Endometrial microvascular endothelial cells (primary cell): Measurements from ENCODE around the gene ACBD7. TPM values are rescaled to one million over a fixed set of nuclear protein-coding genes. Genes with fewer than 3 reads are reported as not detected.

ENCODE experiments used
- in situ Hi-C: cut with HindIII; loops from 2 replicates; pipeline ENCODE4 v1.10.0; 2017; ENCODE audit warnings: low sequenced_read_pairs, low pct_unique_long_range_greater_than_20kb; ENCODE audit errors: inconsistent ontology term
- total RNA-seq: library from RNA; depleted of rRNA; stranded (reverse); fragments of >200 nt; gene quantifications from one replicate; pipeline ENCODE4 v1.2.3, GENCODE V29; 2015; ENCODE audit errors: inconsistent ontology term

The ACBD7 gene
- total RNA-seq, 1 donor from 2014 or later, result 6.5 TPM

DNA sequence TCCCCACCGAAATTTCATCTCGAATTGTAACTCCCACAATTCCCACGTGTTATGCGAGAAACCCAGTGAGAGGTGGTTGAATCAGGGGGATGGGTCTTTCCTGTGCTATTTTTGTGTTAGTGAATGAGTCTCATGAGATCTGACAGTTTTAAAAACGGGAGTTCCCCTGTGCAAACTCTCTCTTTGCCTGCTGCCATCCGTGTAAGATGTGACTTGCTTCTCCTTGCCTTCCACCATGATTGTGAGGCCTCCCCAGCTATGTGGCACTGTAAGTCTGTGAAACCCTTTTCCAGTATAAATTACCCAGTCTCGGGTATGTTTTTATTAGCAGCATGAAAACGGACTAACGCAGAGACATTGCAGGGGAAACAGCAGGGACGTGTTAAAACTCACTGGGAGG lies 50.2 kb downstream of the ACBD7 start:
- in situ Hi-C loops, result no loop called here

DNA sequence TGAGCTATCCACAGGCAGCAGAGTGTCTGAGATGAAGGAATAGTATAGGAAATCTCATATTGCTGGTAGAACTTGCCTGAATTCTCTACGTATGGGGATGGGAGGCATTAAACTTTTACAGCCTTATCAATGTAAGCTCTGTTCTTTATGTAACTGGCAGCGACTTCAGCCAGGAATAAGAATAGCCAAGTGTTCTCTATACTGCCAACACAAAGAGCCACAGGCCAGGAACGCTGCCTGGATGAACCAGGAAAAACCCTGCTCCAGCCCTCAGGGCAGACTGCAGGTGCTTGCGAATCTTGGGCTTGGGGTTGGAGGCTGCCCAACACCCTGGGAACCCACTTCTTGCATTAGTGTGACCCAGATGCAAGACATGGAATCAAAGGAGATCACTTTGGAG lies 50.9 kb downstream of the ACBD7 start:
- in situ Hi-C loops, result no loop called here

DNA sequence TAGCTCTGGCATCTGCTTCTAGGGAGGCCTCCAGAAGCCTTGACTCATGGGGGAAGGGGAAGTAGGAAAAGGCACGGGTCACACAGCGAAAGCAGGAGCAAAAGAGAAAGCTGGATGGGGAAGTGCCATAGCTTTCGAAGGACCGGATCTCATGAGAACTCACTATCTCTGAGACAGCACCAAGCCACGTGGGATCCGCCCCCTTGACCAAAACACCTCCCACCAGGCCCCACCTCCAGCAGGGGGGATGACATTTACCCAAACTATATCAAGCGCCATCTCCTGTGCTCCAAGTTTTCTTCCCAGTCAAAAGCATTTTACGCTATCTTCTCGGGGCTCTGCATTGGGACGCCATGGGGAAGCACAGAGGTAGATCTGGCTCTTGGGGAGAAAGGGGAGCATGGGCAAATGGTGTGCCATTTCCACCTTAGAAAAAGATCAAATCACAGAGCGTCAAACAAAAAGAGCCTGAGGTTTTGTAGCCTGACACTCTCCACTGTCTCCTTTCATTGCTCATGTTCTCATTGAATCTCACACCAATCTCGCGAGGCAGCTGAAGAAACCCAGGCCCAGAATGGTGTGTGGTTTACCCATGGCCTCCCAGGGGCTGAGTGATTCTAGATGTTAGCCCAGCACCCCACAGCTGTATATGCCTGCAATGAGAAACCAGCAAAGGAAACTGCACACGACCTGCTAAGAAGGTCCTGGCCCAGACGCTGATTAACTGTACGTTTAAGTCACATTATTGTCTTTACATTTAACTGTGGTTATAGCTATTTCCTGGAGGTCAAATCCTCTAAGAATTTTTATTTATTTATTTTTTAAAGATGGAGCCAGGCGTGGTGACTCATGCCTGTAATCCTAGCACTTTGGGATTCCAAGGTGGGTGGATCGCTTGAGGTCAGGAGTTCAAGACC lies 52.9 kb downstream of the ACBD7 start:
- in situ Hi-C loops, result no loop called here

DNA sequence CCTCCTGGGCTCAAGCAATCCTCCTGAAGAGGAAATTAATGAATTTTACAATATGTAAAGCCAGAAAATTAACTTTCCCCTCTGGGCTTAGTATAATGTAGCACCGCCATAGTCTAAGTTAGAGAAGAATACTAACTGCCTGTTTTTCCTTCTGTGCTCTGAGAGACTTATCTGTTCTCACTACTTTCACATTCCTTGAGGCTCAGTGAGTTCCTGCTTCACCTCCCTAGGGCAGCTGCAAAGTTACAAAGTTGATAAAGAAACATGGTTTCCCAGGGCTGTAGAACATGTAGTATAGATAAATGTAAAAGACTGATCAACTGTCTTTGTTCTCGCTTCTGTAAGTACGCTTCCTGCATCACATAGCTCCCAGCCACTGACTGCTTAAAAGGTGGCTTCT lies 60.8 kb downstream of the ACBD7 start:
- in situ Hi-C loops, result no loop called here

Other genes with a start within 250 kb of the ACBD7 start
- 29.3 TPM for gene SUV39H2, start 209.9 kb downstream of the ACBD7 start, total RNA-seq
- 5.7 TPM for gene DCLRE1C, start 134.7 kb downstream of the ACBD7 start, total RNA-seq
- not detected for gene MEIG1, start 129.4 kb downstream of the ACBD7 start, total RNA-seq
- not detected for gene OLAH, start 44.8 kb downstream of the ACBD7 start, total RNA-seq
- gene RPP38, start 8.6 kb upstream of the ACBD7 start, total RNA-seq, result 6.2 TPM
- gene NMT2, start 79.9 kb upstream of the ACBD7 start, total RNA-seq, result 151 TPM